OCI-LY7 (cell line): ENCODE data around the gene TMEM107. TPM values are rescaled to one million over a fixed set of nuclear protein-coding genes. Genes with fewer than 3 reads are reported as not detected.
A peak's percentile ranks its signal among the peaks of the same experiment; 100 is the strongest.

Experiments used
- BruUV-seq: library from RNA; stranded (reverse); fragments of 400-500 nt; replicated peaks from 2 replicates; lab custom pipeline; 2021; lab: Mats Ljungman, UMichigan
- CTCF ChIA-PET: fragments of 300-600 bp; sonication (Branson Sonifier 250); formaldehyde crosslinking; loops from one replicate; lab custom pipeline; 2022; ENCODE audit warnings: antibody characterized with exemption; ENCODE audit not compliant: unreplicated experiment; lab: Charles Lee
- POLR2A ChIA-PET: fragments of 300-600 bp; sonication (Branson Sonifier 250); formaldehyde crosslinking; loops from one replicate; lab custom pipeline; 2022; ENCODE audit warnings: antibody characterized with exemption; lab: Charles Lee
- DNase-seq: peaks from one replicate; pipeline ENCODE4 v3.0.0-alpha.2; 2015; ENCODE audit warnings: low spot score
- H2AFZ ChIP-seq: fragments of 200-600 bp; sonication (generic), shearing (Covaris generic); 2 replicates; pipeline ENCODE4 v1.6.1; 2014; ENCODE audit warnings: mild to moderate bottlenecking, antibody characterized with exemption, low read length, moderate library complexity
- H3K27ac ChIP-seq: fragments of 200-600 bp; sonication (generic); 2 replicates; pipeline ENCODE4 v1.5.1; 2014; ENCODE audit warnings: mixed run types, low read depth, mild to moderate bottlenecking, moderate library complexity, low read length, inconsistent platforms; ENCODE audit not compliant: poor library complexity, severe bottlenecking
- H3K36me3 ChIP-seq: fragments of 200-600 bp; sonication (generic); 2 replicates; pipeline ENCODE4 v1.6.1; 2014; ENCODE audit warnings: mild to moderate bottlenecking, antibody characterized with exemption, low read length, moderate library complexity, mixed read lengths; ENCODE audit not compliant: insufficient read depth
- H3K4me1 ChIP-seq: fragments of 200-600 bp; sonication (generic); 2 replicates; pipeline ENCODE4 v1.5.1; 2014; ENCODE audit warnings: mild to moderate bottlenecking, low read length; ENCODE audit not compliant: insufficient read depth, poor library complexity, severe bottlenecking
- H3K4me2 ChIP-seq: fragments of 200-600 bp; sonication (generic); 2 replicates; pipeline ENCODE4 v1.6.1; 2014; ENCODE audit warnings: mild to moderate bottlenecking, low read length
- H3K4me3 ChIP-seq: fragments of 200-600 bp; sonication (generic); 2 replicates; pipeline ENCODE4 v1.5.1; 2014; ENCODE audit warnings: mild to moderate bottlenecking, low read depth, low read length; ENCODE audit not compliant: poor library complexity, severe bottlenecking
- H3K79me2 ChIP-seq: fragments of 200-600 bp; sonication (generic); 2 replicates; pipeline ENCODE4 v1.6.1; 2016; ENCODE audit warnings: low read depth, mild to moderate bottlenecking, low read length, moderate library complexity, mixed read lengths; ENCODE audit not compliant: insufficient read depth
- H3K9me2 ChIP-seq: fragments of 200-600 bp; sonication (generic); 2 replicates; pipeline ENCODE4 v1.6.1; 2016; ENCODE audit warnings: mild to moderate bottlenecking, low read length, mixed read lengths; ENCODE audit not compliant: insufficient read depth
- H3K9me3 ChIP-seq: fragments of 200-600 bp; sonication (generic); 2 replicates; pipeline ENCODE4 v1.6.1; 2014; ENCODE audit warnings: mild to moderate bottlenecking, mixed run types, low read length, mixed read lengths
- H4K20me1 ChIP-seq: fragments of 200-600 bp; sonication (generic); 2 replicates; pipeline ENCODE4 v1.6.1; 2014; ENCODE audit warnings: mild to moderate bottlenecking, antibody characterized with exemption, low read length, moderate library complexity, mixed read lengths; ENCODE audit not compliant: insufficient read depth
- EZH2phosphoT487 ChIP-seq: fragments of 200-600 bp; sonication (generic); IDR thresholded peaks from 2 replicates; pipeline ENCODE4 v1.6.1; 2018; ENCODE audit warnings: low read depth, borderline replicate concordance, mild to moderate bottlenecking, mixed run types, antibody characterized with exemption, low read length, moderate library complexity, mixed read lengths
- intact Hi-C: fragments of 100-400 bp; cut with micrococcal nuclease; formaldehyde crosslinking; loops from one replicate; pipeline ENCODE4 v1.10.0; 2022; ENCODE audit not compliant: unreplicated experiment
- total RNA-seq, 2 experiments: library from RNA; depleted of rRNA in 1 of 2; stranded (reverse); fragments of >200 nt in 1 of 2; shearing (Covaris generic) in 1 of 2; gene quantifications; 2 replicates each; pipeline ENCODE4 v1.2.3, GENCODE V29; 2014 to 2022
- TF ChIP-seq, protein P1 (sequence below): fragments of 200-600 bp; sonication (generic); conservative IDR thresholded peaks from 2 replicates; pipeline ENCODE4 v1.5.1; 2014; ENCODE audit warnings: mild to moderate bottlenecking, antibody characterized with exemption, low read length, moderate library complexity, mixed read lengths

The TMEM107 gene
- total RNA-seq, 2 experiments from 2014 or later, result 43.9 to 57.0 TPM

DNA sequence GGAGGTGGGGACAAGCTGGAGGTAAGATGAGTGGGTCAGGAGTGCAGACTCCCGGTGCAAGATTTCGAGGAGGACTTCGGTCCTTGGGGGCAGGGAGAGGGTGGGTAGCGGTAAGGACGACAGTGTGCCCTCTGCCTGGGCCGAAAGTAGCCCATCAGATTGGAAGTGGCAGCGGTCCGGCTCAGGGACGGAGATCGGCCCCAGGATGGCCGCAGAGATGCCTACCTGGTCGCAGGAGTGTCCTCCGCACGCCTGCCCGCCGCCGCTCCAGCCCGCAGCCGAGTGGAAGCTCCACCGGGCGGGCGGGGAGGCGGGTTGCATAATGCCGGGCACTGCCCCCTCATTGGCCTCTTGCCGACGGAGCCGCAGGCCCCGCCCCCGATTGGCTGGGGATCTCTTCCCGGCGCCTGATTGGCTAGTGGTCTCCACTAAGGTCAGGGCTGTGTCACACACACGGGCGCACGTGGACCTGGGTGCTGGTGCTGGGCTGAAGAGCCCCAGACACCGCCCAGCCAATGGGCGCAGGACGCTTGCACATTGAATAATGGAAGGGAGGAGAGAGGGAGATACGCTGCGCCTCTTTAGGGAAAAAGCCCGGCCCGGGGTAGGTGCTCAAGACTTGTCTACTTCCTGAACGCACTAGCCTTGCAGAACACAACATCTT lies 23.9 kb downstream of the TMEM107 start, which contains the start of gene PER1:
Gene PER1 (minus strand): TSS at position 293 of the 664 bp plus-strand sequence. CDS start 1,698 bp downstream, outside the sequence.
- Histone ChIP-seq H3K79me2 (peaks cover 12% of the 10 kb centered on the region; the same call in 1 of the 2 replicates), H3K4me1 (peaks cover 51% of the 10 kb centered on the region)
- TF ChIP-seq, protein P1, sequence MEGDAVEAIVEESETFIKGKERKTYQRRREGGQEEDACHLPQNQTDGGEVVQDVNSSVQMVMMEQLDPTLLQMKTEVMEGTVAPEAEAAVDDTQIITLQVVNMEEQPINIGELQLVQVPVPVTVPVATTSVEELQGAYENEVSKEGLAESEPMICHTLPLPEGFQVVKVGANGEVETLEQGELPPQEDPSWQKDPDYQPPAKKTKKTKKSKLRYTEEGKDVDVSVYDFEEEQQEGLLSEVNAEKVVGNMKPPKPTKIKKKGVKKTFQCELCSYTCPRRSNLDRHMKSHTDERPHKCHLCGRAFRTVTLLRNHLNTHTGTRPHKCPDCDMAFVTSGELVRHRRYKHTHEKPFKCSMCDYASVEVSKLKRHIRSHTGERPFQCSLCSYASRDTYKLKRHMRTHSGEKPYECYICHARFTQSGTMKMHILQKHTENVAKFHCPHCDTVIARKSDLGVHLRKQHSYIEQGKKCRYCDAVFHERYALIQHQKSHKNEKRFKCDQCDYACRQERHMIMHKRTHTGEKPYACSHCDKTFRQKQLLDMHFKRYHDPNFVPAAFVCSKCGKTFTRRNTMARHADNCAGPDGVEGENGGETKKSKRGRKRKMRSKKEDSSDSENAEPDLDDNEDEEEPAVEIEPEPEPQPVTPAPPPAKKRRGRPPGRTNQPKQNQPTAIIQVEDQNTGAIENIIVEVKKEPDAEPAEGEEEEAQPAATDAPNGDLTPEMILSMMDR, result no peak
- TF ChIP-seq EZH2phosphoT487, result no peak

DNA sequence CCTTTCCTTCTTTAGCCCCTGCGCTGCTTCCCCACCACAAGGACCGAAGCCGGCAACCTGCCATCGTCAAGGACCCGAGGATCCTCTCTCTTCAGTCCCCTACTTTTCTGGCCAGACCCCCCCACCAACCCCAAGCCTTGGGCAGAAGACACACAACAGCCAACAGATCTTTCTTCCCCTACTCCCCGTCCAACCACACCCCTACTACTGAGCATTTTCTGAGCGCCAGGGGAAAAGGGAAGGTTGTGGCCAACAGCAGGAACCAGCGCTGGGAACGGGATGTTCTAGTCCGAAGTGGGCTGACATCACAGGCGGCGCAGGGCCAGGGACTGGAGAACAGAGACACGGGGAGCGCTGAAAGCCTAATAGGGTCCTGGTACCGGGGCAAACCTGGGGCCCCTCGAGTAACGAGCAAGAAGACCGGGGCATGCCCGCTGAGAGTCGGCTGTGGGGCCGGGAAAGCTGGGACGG lies 24.5 kb downstream of the TMEM107 start:
- Histone ChIP-seq H2AFZ (peak overlapping the region; percentile 16; the same call in 1 of the 2 replicates), H4K20me1 (no peaks in the 10 kb centered on the region; the same call in 1 of the 2 replicates), H3K9me2 (no peaks in the 10 kb centered on the region), H3K27ac (peak overlapping the region; percentile 70), H3K36me3 (peaks cover 35% of the 10 kb centered on the region), H3K4me1 (peaks cover 47% of the 10 kb centered on the region), H3K9me3 (no peaks in the 10 kb centered on the region), H3K4me2 (peak overlapping the region; percentile 95), H3K79me2 (peaks cover 12% of the 10 kb centered on the region; the same call in 1 of the 2 replicates), H3K4me3 (peak overlapping the region; percentile 82)
- ChIA-PET POLR2A (interaction anchor here (0.5 to 1.1 kb wide), 4 partner anchors 14 to 527 kb away, joined by 3 to 4 read pairs (median 3); no protein-coding TSS in a partner anchor), CTCF (interaction anchor here (0.6 kb wide), 1 partner anchor 317 kb away, joined by 5 read pairs; no protein-coding TSS in a partner anchor)
- TF ChIP-seq, protein P1, result no peak
- TF ChIP-seq EZH2phosphoT487, result no peak
- intact Hi-C loops, result loop anchor here (1.0 to 10.0 kb wide), 2 partner anchors 12 to 317 kb away; partner anchors contain the start of gene KDM6B
- peak; percentile 41 for DNase-seq
- no TSS peak for BruUV-seq

More for the DNA sequence above, 23.9 kb downstream of the TMEM107 start, which contains the start of gene PER1:
- H2AFZ ChIP-seq, result peak within 1 kb of the TSS; percentile 16; the same call in 1 of the 2 replicates
- no peaks in the 10 kb centered on the region; the same call in 1 of the 2 replicates for H4K20me1 ChIP-seq
- no peaks in the 10 kb centered on the region for H3K9me2 ChIP-seq
- H3K27ac ChIP-seq, result peak within 1 kb of the TSS; percentile 70
- H3K36me3 ChIP-seq, result peaks cover 29% of the 10 kb centered on the region
- intact Hi-C loops, result loop anchor here (10.0 kb wide), 1 partner anchor 317 kb away; the partner anchor contains the start of gene KDM6B
- no TSS peak for BruUV-seq
- ChIA-PET POLR2A (interaction anchor here (0.6 to 1.0 kb wide), 2 partner anchors 15 to 23 kb away, joined by 3 read pairs; no protein-coding TSS in a partner anchor), CTCF (interaction anchor here (0.6 kb wide), 1 partner anchor 317 kb away, joined by 5 read pairs; no protein-coding TSS in a partner anchor)
- H3K4me3 ChIP-seq, result peak within 1 kb of the TSS; percentile 82
- peak; percentile 89 for DNase-seq
- no peaks in the 10 kb centered on the region for H3K9me3 ChIP-seq
- peak within 1 kb of the TSS; percentile 95 for H3K4me2 ChIP-seq
